ENCODE data around the gene ARMC9. TPM values are rescaled to one million over a fixed set of nuclear protein-coding genes. Genes with fewer than 3 reads are reported as not detected.

ARMC9 gene, protein sequence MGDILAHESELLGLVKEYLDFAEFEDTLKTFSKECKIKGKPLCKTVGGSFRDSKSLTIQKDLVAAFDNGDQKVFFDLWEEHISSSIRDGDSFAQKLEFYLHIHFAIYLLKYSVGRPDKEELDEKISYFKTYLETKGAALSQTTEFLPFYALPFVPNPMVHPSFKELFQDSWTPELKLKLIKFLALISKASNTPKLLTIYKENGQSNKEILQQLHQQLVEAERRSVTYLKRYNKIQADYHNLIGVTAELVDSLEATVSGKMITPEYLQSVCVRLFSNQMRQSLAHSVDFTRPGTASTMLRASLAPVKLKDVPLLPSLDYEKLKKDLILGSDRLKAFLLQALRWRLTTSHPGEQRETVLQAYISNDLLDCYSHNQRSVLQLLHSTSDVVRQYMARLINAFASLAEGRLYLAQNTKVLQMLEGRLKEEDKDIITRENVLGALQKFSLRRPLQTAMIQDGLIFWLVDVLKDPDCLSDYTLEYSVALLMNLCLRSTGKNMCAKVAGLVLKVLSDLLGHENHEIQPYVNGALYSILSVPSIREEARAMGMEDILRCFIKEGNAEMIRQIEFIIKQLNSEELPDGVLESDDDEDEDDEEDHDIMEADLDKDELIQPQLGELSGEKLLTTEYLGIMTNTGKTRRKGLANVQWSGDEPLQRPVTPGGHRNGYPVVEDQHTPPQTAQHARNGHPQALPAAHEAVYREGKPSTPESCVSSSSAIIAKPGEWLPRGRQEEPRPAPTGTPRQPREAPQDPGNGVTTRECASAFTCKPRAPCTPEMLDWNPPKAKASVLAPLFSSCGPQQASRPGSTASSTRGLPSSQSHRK
- 13.8 to 14.8 TPM (median 14.7 TPM) in 5 replicates for total RNA-seq (2022; extraction: Qiagen RNA extraction)

DNA sequence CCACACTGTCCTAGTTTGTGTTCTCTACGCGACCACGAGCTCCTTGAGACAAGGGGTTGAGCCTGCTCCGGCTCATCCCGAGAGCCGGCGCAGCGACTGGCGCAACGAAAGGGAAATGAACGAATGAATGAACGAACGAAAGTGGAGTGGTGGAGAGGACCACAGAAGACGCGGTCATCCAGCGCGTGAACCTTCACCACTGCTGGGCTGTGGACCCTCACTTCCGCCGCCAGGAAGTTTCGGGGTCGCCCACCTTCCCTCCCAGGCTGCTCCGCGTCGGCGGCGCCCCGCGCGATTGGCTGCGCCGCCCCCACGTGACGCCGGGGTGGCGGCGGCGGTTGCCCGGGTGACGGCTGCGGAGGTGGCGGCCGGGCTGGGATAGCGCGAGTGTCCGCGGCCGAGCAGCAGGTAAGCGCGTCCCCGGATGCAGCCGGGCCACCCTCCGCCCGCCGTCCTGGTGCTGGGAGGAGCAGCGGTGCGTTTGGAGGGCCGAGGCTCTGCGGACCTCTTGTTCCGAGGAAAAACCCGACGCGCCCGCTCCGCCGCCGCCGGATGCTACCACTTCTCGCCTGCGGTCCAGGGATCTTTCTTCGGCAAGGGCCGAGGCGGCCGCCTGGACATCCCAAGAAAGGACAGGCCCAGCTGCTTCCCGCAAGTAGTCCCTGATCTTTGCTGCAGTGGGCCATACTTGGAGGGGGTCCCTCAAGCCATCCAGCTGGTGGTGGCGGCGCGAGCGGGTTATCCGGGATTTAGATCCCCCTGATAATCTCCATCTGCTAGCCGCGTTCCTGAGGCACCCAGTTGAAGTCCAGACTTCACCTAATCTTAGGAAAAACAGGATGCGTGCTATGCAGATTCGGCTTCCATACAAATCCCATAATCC is at the start of gene ARMC9:
TSS of gene ARMC9 (plus strand) at position 341 of the 883 bp plus-strand sequence. CDS start 7,608 bp downstream, outside the sequence.

DNA sequence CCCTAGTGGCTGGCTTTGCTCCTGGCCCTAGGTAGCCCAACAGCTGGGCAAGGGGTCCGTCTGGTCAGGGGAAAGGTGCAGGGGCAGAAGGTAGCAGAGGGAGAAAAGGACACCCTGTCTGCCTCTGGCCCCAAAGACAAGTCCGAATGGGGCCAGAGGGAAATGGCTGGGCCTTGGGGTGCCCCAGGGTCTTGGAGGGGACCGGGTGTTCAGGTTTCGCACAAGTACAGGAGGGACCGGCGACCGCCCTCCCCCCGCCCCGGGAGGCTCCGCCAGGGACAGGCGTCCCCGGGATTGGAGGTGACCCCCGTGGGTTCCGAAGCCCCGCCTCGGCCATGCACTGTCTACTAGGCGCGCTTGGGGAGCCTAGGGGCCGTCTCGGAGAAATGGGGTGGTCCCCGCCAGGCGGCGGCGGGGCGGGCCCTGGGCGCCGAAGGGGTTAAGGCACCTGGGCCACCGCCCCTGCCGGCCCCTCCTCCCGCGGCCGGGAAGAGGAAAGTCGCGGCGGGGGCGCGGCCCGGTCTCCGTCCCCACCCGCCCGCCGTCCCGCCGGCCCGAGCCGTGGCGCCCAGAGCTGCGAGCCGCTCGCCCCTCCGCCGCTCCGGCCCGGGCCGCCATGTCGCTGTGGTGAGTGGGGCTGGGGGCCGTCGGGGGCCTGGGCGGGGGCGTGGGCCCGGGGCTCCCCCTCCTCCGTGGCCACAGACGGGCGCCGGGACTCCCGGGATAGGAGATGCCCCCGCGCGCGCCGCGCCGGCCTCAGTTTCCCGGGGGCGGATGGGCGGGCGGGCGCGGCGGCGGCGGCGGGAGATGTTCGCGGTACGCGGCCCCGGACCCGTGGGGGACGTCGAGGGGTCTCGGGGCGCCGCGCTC is 197.0 kb downstream of the ARMC9 start, which contains the start of gene B3GNT7:
TSS of gene B3GNT7 (plus strand) at position 523 of the 870 bp plus-strand sequence. CDS start at position 617, 94 bp downstream.

Other genes with a start within 250 kb of the ARMC9 start
- not detected in 5 replicates for gene SPATA3, start 202.5 kb upstream of the ARMC9 start, total RNA-seq (2022; extraction: Qiagen RNA extraction)
- 4.9 to 7.5 TPM (median 6.9 TPM) in 5 replicates for gene C2orf72, start 161.1 kb upstream of the ARMC9 start, total RNA-seq (2022; extraction: Qiagen RNA extraction)
- gene PSMD1, start 141.8 kb upstream of the ARMC9 start, total RNA-seq (2022; extraction: Qiagen RNA extraction), result 104 to 114 TPM (median 105 TPM) in 5 replicates
- gene HTR2B, start 73.6 kb upstream of the ARMC9 start, total RNA-seq (2022; extraction: Qiagen RNA extraction), result 0.03 TPM in 2 of 5 replicates, not detected in the others
- gene B3GNT7, start 197.1 kb downstream of the ARMC9 start, total RNA-seq (2022; extraction: Qiagen RNA extraction), result 1.8 to 2.4 TPM (median 2.2 TPM) in 5 replicates

All from A549 treated with AZD2906 at 1 μM for 4 hours (cell line).